HCT116 (cell line): ENCODE measurements around the gene CDK9.

Experiments used
- CEBPB ChIP-seq: IDR thresholded peaks from 2 replicates; pipeline ENCODE4 v1.6.1; 2012; ENCODE audit warnings: low read depth
- EZH2 ChIP-seq: fragments of 200-600 bp; sonication (generic); IDR thresholded peaks from 2 replicates; pipeline ENCODE4 v1.6.1; 2017; ENCODE audit warnings: antibody characterized with exemption, mixed run types
- EZH2phosphoT487 ChIP-seq: fragments of 200-600 bp; IDR thresholded peaks from 2 replicates; pipeline ENCODE4 v1.6.1; 2018; ENCODE audit warnings: antibody characterized with exemption, borderline replicate concordance
- JUND ChIP-seq: IDR thresholded peaks from 2 replicates; pipeline ENCODE4 v1.6.1; 2012
- POLR2A ChIP-seq: IDR thresholded peaks from 2 replicates; pipeline ENCODE4 v1.7.0; 2011; ENCODE audit warnings: borderline replicate concordance; ENCODE audit not compliant: insufficient read depth, insufficient read length; ENCODE audit errors: extremely low read depth
- POLR2AphosphoS5 ChIP-seq: IDR thresholded peaks from 2 replicates; pipeline ENCODE4 v1.6.1; 2011; ENCODE audit warnings: mild to moderate bottlenecking, low read depth, low read length, moderate library complexity
- SIN3A ChIP-seq: IDR thresholded peaks from 2 replicates; pipeline ENCODE4 v1.6.1; 2012; ENCODE audit warnings: low read depth
- SP1 ChIP-seq: IDR thresholded peaks from 2 replicates; pipeline ENCODE4 v1.6.1; 2012; ENCODE audit warnings: low read depth
- SRF ChIP-seq: IDR thresholded peaks from 2 replicates; pipeline ENCODE4 v1.6.1; 2012; ENCODE audit warnings: low read depth
- TCF7L2 ChIP-seq: IDR thresholded peaks from 2 replicates; pipeline ENCODE4 v1.7.0; 2011; ENCODE audit warnings: borderline replicate concordance, inconsistent platforms; ENCODE audit not compliant: insufficient read depth, insufficient read length; ENCODE audit errors: extremely low read depth
- YY1 ChIP-seq: IDR thresholded peaks from 2 replicates; pipeline ENCODE4 v1.6.1; 2011; ENCODE audit warnings: low read length, low read depth, moderate library complexity, mild to moderate bottlenecking; ENCODE audit not compliant: insufficient replicate concordance; ENCODE audit errors: extremely low read depth
- TF ChIP-seq, protein P1 (sequence below): IDR thresholded peaks from 2 replicates; pipeline ENCODE4 v1.6.1; 2012; ENCODE audit warnings: low read depth
- TF ChIP-seq, protein P2 (sequence below), 3 experiments: fragments of 200-600 bp in 1 of 3; sonication (generic) in 1 of 3; IDR thresholded peaks in 2 of 3; conservative IDR thresholded peaks in 1 of 3; 2 replicates each; pipeline ENCODE4 v1.5.1; 2012 to 2017; ENCODE audit warnings: low read depth in 2 of 3, low read length in 2 of 3, antibody characterized with exemption in 1 of 3, borderline replicate concordance in 1 of 3, control low read depth in 1 of 3, mild to moderate bottlenecking in 1 of 3, mixed read lengths in 1 of 3, mixed run types in 1 of 3, moderate library complexity in 1 of 3; ENCODE audit not compliant: insufficient read depth in 1 of 3

DNA sequence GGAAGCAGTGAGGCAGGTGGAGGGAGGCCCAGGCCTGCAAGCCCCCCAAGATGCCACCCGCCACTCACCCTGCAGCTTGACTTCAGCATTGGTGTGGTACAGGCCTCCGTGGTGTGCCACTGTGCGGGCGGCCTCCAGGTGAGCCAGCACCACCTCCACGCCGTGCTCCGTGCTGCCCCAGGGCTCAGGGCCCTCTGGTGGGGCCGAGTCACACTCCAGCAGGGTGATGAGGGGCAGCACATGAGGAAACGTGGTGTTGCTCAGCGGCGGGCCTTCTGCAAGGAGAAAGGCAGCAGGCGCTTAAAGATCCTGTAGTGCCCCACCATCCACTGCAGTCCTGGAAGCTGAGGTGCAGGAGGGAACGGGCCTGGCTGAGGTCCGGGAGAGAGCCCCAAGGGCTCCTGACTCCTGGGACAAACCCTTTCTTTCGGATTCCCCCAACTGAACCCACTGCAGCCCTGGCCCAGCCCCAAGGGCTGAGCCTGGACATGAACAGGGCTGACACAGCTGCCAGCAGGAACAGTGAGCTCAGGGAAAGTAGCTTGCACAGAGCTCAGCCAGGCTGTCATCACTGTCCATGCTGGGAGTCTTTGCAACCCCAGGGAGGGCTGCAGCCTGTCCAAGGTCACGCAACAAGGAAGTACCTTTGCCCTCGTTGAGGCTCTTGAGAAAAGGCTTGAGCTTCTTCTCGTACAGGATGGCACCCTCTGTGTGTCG, 46.1 kb upstream of the CDK9 start:
- TF ChIP-seq, protein P1, sequence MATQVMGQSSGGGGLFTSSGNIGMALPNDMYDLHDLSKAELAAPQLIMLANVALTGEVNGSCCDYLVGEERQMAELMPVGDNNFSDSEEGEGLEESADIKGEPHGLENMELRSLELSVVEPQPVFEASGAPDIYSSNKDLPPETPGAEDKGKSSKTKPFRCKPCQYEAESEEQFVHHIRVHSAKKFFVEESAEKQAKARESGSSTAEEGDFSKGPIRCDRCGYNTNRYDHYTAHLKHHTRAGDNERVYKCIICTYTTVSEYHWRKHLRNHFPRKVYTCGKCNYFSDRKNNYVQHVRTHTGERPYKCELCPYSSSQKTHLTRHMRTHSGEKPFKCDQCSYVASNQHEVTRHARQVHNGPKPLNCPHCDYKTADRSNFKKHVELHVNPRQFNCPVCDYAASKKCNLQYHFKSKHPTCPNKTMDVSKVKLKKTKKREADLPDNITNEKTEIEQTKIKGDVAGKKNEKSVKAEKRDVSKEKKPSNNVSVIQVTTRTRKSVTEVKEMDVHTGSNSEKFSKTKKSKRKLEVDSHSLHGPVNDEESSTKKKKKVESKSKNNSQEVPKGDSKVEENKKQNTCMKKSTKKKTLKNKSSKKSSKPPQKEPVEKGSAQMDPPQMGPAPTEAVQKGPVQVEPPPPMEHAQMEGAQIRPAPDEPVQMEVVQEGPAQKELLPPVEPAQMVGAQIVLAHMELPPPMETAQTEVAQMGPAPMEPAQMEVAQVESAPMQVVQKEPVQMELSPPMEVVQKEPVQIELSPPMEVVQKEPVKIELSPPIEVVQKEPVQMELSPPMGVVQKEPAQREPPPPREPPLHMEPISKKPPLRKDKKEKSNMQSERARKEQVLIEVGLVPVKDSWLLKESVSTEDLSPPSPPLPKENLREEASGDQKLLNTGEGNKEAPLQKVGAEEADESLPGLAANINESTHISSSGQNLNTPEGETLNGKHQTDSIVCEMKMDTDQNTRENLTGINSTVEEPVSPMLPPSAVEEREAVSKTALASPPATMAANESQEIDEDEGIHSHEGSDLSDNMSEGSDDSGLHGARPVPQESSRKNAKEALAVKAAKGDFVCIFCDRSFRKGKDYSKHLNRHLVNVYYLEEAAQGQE: no peak
- TF ChIP-seq EZH2 (no peak), POLR2A (no peak), POLR2AphosphoS5 (no peak), SP1 (no peak), SRF (no peak), EZH2phosphoT487 (no peak), CEBPB (no peak), SIN3A (no peak), JUND (no peak), YY1 (no peak), TCF7L2 (no peak)
- TF ChIP-seq, protein P2, sequence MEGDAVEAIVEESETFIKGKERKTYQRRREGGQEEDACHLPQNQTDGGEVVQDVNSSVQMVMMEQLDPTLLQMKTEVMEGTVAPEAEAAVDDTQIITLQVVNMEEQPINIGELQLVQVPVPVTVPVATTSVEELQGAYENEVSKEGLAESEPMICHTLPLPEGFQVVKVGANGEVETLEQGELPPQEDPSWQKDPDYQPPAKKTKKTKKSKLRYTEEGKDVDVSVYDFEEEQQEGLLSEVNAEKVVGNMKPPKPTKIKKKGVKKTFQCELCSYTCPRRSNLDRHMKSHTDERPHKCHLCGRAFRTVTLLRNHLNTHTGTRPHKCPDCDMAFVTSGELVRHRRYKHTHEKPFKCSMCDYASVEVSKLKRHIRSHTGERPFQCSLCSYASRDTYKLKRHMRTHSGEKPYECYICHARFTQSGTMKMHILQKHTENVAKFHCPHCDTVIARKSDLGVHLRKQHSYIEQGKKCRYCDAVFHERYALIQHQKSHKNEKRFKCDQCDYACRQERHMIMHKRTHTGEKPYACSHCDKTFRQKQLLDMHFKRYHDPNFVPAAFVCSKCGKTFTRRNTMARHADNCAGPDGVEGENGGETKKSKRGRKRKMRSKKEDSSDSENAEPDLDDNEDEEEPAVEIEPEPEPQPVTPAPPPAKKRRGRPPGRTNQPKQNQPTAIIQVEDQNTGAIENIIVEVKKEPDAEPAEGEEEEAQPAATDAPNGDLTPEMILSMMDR (IDR thresholded peaks at IDR 0.05 in 2 of 3, conservative IDR thresholded peaks at IDR 0.05 in 1 of 3; ENCODE audit: borderline replicate concordance in 1 of 3, insufficient read depth in 1 of 3, low read depth in 2 of 3, low read length in 2 of 3): no peak
